H1 (cell line): ENCODE results near the gene FGF4. TPM values are rescaled to one million over a fixed set of nuclear protein-coding genes. Genes with fewer than 3 reads are reported as not detected.

Experiments used
- CTCF ChIA-PET: fragments of 300-600 bp; sonication (Branson Sonifier 250); formaldehyde crosslinking; loops from one replicate; lab custom pipeline; 2021; ENCODE audit not compliant: partially characterized antibody; lab: Charles Lee
- POLR2A ChIA-PET: fragments of 300-600 bp; sonication (Branson Sonifier 250); formaldehyde crosslinking; loops from one replicate; lab custom pipeline; 2021; ENCODE audit warnings: inconsistent platforms; ENCODE audit not compliant: partially characterized antibody; lab: Charles Lee
- DNase-seq, 2 experiments: peaks; one replicate each; pipeline versions ENCODE4 v3.0.0 to v3.0.0-alpha.2; 2010 to 2022; ENCODE audit warnings: low spot score in 2 of 2, low read depth in 1 of 2, mixed read lengths in 1 of 2
- FAIRE-seq: peaks from 2 replicates; lab custom pipeline; 2011; peaks lifted over from hg19 to GRCh38; lab: Jason Lieb, UNC
- H2AFZ ChIP-seq: 2 replicates; pipeline ENCODE4 v1.8.1; 2012; ENCODE audit warnings: low read length, inconsistent platforms
- H2AK5ac ChIP-seq: 2 replicates; pipeline ENCODE4 v1.6.1; 2013; ENCODE audit warnings: low read depth, low read length
- H2BK120ac ChIP-seq: replicated peaks from 2 replicates; pipeline ENCODE3; 2013; ENCODE audit warnings: low read depth, low read length, inconsistent platforms
- H2BK12ac ChIP-seq: 2 replicates; pipeline ENCODE4 v1.6.1; 2013; ENCODE audit warnings: low read depth, low read length
- H2BK15ac ChIP-seq: 2 replicates; pipeline ENCODE4 v1.6.1; 2013; ENCODE audit warnings: low read length
- H2BK20ac ChIP-seq: 2 replicates; pipeline ENCODE4 v1.6.1; 2013; ENCODE audit warnings: low read length
- H2BK5ac ChIP-seq: 2 replicates; pipeline ENCODE4 v1.6.1; 2013; ENCODE audit warnings: low read depth, low read length
- H3K14ac ChIP-seq: 2 replicates; pipeline ENCODE4 v1.6.1; 2013; ENCODE audit warnings: inconsistent platforms; ENCODE audit not compliant: insufficient read length
- H3K18ac ChIP-seq: 2 replicates; pipeline ENCODE4 v1.6.1; 2013; ENCODE audit warnings: low read length; ENCODE audit errors: extremely low read depth
- H3K23ac ChIP-seq: 2 replicates; pipeline ENCODE4 v1.6.1; 2013; ENCODE audit warnings: inconsistent platforms; ENCODE audit not compliant: insufficient read length
- H3K23me2 ChIP-seq: 2 replicates; pipeline ENCODE4 v1.6.1; 2013; ENCODE audit warnings: low read depth, low read length
- H3K27ac ChIP-seq: 2 replicates; pipeline ENCODE4 v1.6.1; 2011; ENCODE audit warnings: low read depth, low read length, inconsistent platforms
- H3K27me3 ChIP-seq, 4 experiments: replicated peaks in 1 of 4; 1 replicate in 1 of 4; 2 replicates in 3 of 4; pipeline versions ENCODE4 v1.6.1 to v1.8.1; 2011 to 2013; ENCODE audit warnings: low read length in 3 of 4, mild to moderate bottlenecking in 3 of 4, inconsistent platforms in 2 of 4, mixed read lengths in 2 of 4, moderate library complexity in 1 of 4; ENCODE audit not compliant: control insufficient read depth in 3 of 4, insufficient read depth in 3 of 4; ENCODE audit errors: extremely low read depth in 1 of 4
- H3K36me3 ChIP-seq, 4 experiments: 2 replicates each; pipeline versions ENCODE4 v1.6.1 to v1.8.1; 2011 to 2013; ENCODE audit warnings: mild to moderate bottlenecking in 4 of 4, low read length in 3 of 4, moderate library complexity in 2 of 4, control low read depth in 1 of 4, inconsistent platforms in 1 of 4; ENCODE audit not compliant: insufficient read depth in 4 of 4, control insufficient read depth in 2 of 4
- H3K4ac ChIP-seq: replicated peaks from 2 replicates; pipeline ENCODE3; 2013; ENCODE audit warnings: low read length, low read depth, mixed read lengths, inconsistent platforms; ENCODE audit not compliant: insufficient read length
- H3K4me1 ChIP-seq, 4 experiments: replicated peaks in 1 of 4; 1 replicate in 1 of 4; 2 replicates in 3 of 4; pipeline versions ENCODE4 v1.6.1 to v1.8.1; 2011 to 2013; ENCODE audit warnings: low read length in 3 of 4, inconsistent platforms in 2 of 4, mixed read lengths in 1 of 4; ENCODE audit not compliant: insufficient read depth in 4 of 4, control insufficient read depth in 3 of 4
- H3K4me2 ChIP-seq, 2 experiments: 2 replicates each; pipeline versions ENCODE4 v1.6.1 to v1.8.1; 2011 to 2013; ENCODE audit warnings: low read depth in 2 of 2, low read length in 2 of 2, control low read depth in 1 of 2, inconsistent platforms in 1 of 2, mild to moderate bottlenecking in 1 of 2; ENCODE audit not compliant: insufficient read depth in 1 of 2
- H3K4me3 ChIP-seq, 4 experiments: fragments of 200-600, 300-600 bp in 1 of 4; sonication (generic), shearing (Covaris generic), sonication (Bioruptor Twin) in 1 of 4; 2 replicates each; pipeline versions ENCODE4 v1.5.1 to v1.8.1; 2011 to 2016; ENCODE audit warnings: low read length in 4 of 4, low read depth in 3 of 4, control low read depth in 2 of 4, inconsistent platforms in 2 of 4, mild to moderate bottlenecking in 2 of 4, mixed read lengths in 1 of 4, moderate library complexity in 1 of 4; ENCODE audit not compliant: insufficient read depth in 2 of 4; ENCODE audit errors: extremely low read depth in 1 of 4
- H3K56ac ChIP-seq: replicated peaks from 2 replicates; pipeline ENCODE3; 2013; ENCODE audit warnings: low read depth, mild to moderate bottlenecking, mixed read lengths, low read length, inconsistent platforms; ENCODE audit not compliant: insufficient read length
- H3K79me1 ChIP-seq: 2 replicates; pipeline ENCODE4 v1.6.1; 2013; ENCODE audit warnings: low read depth, low read length, control low read depth
- H3K79me2 ChIP-seq, 2 experiments: 2 replicates each; pipeline versions ENCODE4 v1.6.1 to v1.8.1; 2012 to 2013; ENCODE audit warnings: low read length in 2 of 2, mild to moderate bottlenecking in 2 of 2, inconsistent platforms in 1 of 2; ENCODE audit not compliant: insufficient read depth in 2 of 2, control insufficient read depth in 1 of 2
- H3K9ac ChIP-seq, 4 experiments: replicated peaks in 1 of 4; 1 replicate in 1 of 4; 2 replicates in 3 of 4; pipeline versions ENCODE4 v1.6.1 to v1.8.1; 2011 to 2013; ENCODE audit warnings: low read depth in 3 of 4, low read length in 3 of 4, control low read depth in 2 of 4, mild to moderate bottlenecking in 2 of 4, moderate library complexity in 2 of 4, inconsistent platforms in 1 of 4; ENCODE audit errors: extremely low read depth in 1 of 4
- H3K9me3 ChIP-seq, 2 experiments: 2 replicates each; pipeline versions ENCODE4 v1.6.1 to v1.8.1; 2012 to 2013; ENCODE audit warnings: mild to moderate bottlenecking in 2 of 2, moderate library complexity in 2 of 2, control low read depth in 1 of 2, inconsistent platforms in 1 of 2, low read depth in 1 of 2, low read length in 1 of 2, mixed read lengths in 1 of 2; ENCODE audit not compliant: insufficient read depth in 2 of 2
- H4K20me1 ChIP-seq, 2 experiments: replicated peaks in 1 of 2; 2 replicates each; pipeline versions ENCODE3 to v1.8.1; 2011 to 2013; ENCODE audit warnings: inconsistent platforms in 2 of 2, low read length in 2 of 2, mild to moderate bottlenecking in 1 of 2; ENCODE audit not compliant: insufficient read depth in 2 of 2, control insufficient read depth in 1 of 2
- H4K5ac ChIP-seq: 2 replicates; pipeline ENCODE4 v1.6.1; 2013; ENCODE audit warnings: low read length, low read depth, mixed read lengths, inconsistent platforms; ENCODE audit not compliant: insufficient read length
- H4K8ac ChIP-seq: 2 replicates; pipeline ENCODE4 v1.8.0; 2013; ENCODE audit warnings: mild to moderate bottlenecking, moderate library complexity, low read length, inconsistent platforms; ENCODE audit not compliant: insufficient read depth; ENCODE audit errors: extremely low read depth
- H4K91ac ChIP-seq: replicated peaks from 2 replicates; pipeline ENCODE3; 2013; ENCODE audit warnings: low read length, mixed read lengths, inconsistent platforms; ENCODE audit not compliant: insufficient read length
- WGBS, 2 experiments: shearing (Covaris generic) in 1 of 2; methylation state at CpG; one replicate each; pipeline versions ENCODE4 v1.1.6 to v1.1.7; 2013 to 2015; ENCODE audit warnings: low lambda C conversion rate in 2 of 2, mixed read lengths in 2 of 2, inconsistent platforms in 1 of 2, low coverage in 1 of 2, missing lambda C conversion rate in 1 of 2; ENCODE audit not compliant: insufficient replicate concordance in 2 of 2, insufficient coverage in 1 of 2, insufficient read length in 1 of 2; ENCODE audit errors: extremely low coverage in 1 of 2, missing lambda C conversion rate in 1 of 2; 5-methylcytosine and 5-hydroxymethylcytosine counted together
- long read RNA-seq, 2 experiments: library from RNA in 1 of 2; library from capped mRNA in 1 of 2; stranded (forward); transcript quantifications; one replicate each; pipeline ENCODE4 v2.0.0, GENCODE V29; 2021; ENCODE audit warnings: inconsistent platforms in 1 of 2
- polyA minus RNA-seq, 3 experiments: library from RNA; depleted of rRNA, polyadenylated mRNA; stranded (reverse); fragments of >200 nt; gene quantifications; 1 replicate in 2 of 3; 2 replicates in 1 of 3; pipeline ENCODE4 v1.2.3, GENCODE V29; 2011
- polyA plus RNA-seq, 7 experiments: library from polyadenylated mRNA; depleted of rRNA in 3 of 7; stranded (reverse) in 5 of 7; unstranded in 2 of 7; fragments of >200 nt in 5 of 7; fragments of 200-250 nt in 2 of 7; gene quantifications; 1 replicate in 5 of 7; 2 replicates in 1 of 7; 4 replicates in 1 of 7; pipeline versions ENCODE4 v1.2.1 to v1.2.3, GENCODE V29; 2011 to 2013; ENCODE audit warnings: missing spikeins in 2 of 7, mixed read lengths in 2 of 7
- total RNA-seq: library from RNA; stranded (reverse); fragmentation: NEBNext Ultra II Directional; extraction: Animal tissue kit (Norgen Biotek cat#: 25700); gene quantifications from 2 replicates; pipeline ENCODE4 v1.2.1, GENCODE V29; 2021

FGF4 gene
- total RNA-seq (2.0 TPM in 2 replicates), polyA plus RNA-seq (2011; rRNA removed) (0.57 and 1.3 TPM in 2 replicates), polyA minus RNA-seq (2011; rRNA and poly(A)+ RNA removed) (0.15 and 0.69 TPM in 2 replicates)
- polyA plus RNA-seq (2011; cell fraction: cytosol; rRNA removed) = 0.93 TPM
- polyA plus RNA-seq (2011; cell fraction: nucleus; rRNA removed) = 0.84 TPM
- 0.17 to 0.68 TPM (median 0.49 TPM) in 4 replicates for polyA plus RNA-seq (2012, experiment 1 of 2)
- 0.14 TPM for polyA plus RNA-seq (2012, experiment 2 of 2)
- 1.5 TPM for polyA plus RNA-seq (2013, experiment 1 of 2)
- 1.8 TPM for polyA plus RNA-seq (2013, experiment 2 of 2)
- 2.5 TPM for polyA minus RNA-seq (2011; cell fraction: cytosol; rRNA and poly(A)+ RNA removed)
- polyA minus RNA-seq (2011; cell fraction: nucleus; rRNA and poly(A)+ RNA removed) = 2.4 TPM
- long read RNA-seq, experiment 1 = 0 reads
- long read RNA-seq, experiment 2 = 0 reads

GRCh38 chr11:69775163-69775755 lies at the start of gene FGF4:
FGF4 (minus strand) TSS chr11:69775341; CDS start chr11:69775084, 257 bp downstream.
- CTCF ChIA-PET = interaction anchor here (0.8 to 4.3 kb wide), 6 partner anchors 12 to 70 kb away, joined by 3 to 17 read pairs (median 5); no protein-coding TSS in a partner anchor
- H3K56ac ChIP-seq = no peak within 1 kb of the TSS
- peak within 1 kb of the TSS; percentile 78 to 79 for H3K4me2 ChIP-seq
- peaks cover 0 to 8% (median 0%) of the 10 kb centered on the region in 4 experiments; a peak in 1 of 8 replicates for H3K36me3 ChIP-seq
- H2BK20ac ChIP-seq = no peak within 1 kb of the TSS; the same call in 1 of the 2 replicates
- H3K4ac ChIP-seq = no peak within 1 kb of the TSS
- peak within 1 kb of the TSS; percentile 19; the same call in 1 of the 2 replicates for H3K18ac ChIP-seq
- H2BK15ac ChIP-seq = peak within 1 kb of the TSS; percentile 81; the same call in 1 of the 2 replicates
- no peak within 1 kb of the TSS for H2AFZ ChIP-seq
- peaks cover 0 to 2% of the 10 kb centered on the region in 2 experiments for H4K20me1 ChIP-seq
- no peaks in the 10 kb centered on the region for H3K9me3 ChIP-seq
- H2AK5ac ChIP-seq = no peak within 1 kb of the TSS
- H3K4me3 ChIP-seq = peak within 1 kb of the TSS; percentile 23 to 60 (median 36)
- H3K23ac ChIP-seq = no peak within 1 kb of the TSS
- DNase-seq = peak; percentile 21 to 83
- no peak within 1 kb of the TSS for H2BK120ac ChIP-seq
- no peaks in the 10 kb centered on the region for H3K79me2 ChIP-seq
- whole genome bisulfite sequencing, 2 experiments = 7% methylated on average over 25 of the region's 66 CpGs; no CpG with 5 or more reads in 1 of the 2 experiments
- no peak within 1 kb of the TSS for H3K27ac ChIP-seq
- no peak for FAIRE-seq
- H4K91ac ChIP-seq = no peak within 1 kb of the TSS
- no peak within 1 kb of the TSS for H2BK5ac ChIP-seq
- H3K23me2 ChIP-seq = peaks cover 18% of the 10 kb centered on the region; the same call in 1 of the 2 replicates
- POLR2A ChIA-PET = interaction anchor here (2.4 kb wide), 1 partner anchor 11 kb away, joined by 6 read pairs; no protein-coding TSS in a partner anchor
- H3K14ac ChIP-seq = no peak within 1 kb of the TSS
- H3K4me1 ChIP-seq = peaks cover 11 to 36% (median 28%) of the 10 kb centered on the region in 4 experiments
- H3K27me3 ChIP-seq = peaks cover 20 to 50% (median 46%) of the 10 kb centered on the region in 4 experiments
- no peak within 1 kb of the TSS for H3K9ac ChIP-seq
- H4K8ac ChIP-seq = peak within 1 kb of the TSS; percentile 92
- H2BK12ac ChIP-seq = peak within 1 kb of the TSS; percentile 50; the same call in 1 of the 2 replicates
- no peak within 1 kb of the TSS for H4K5ac ChIP-seq
- H3K79me1 ChIP-seq = no peaks in the 10 kb centered on the region
